Measurements from ENCODE around the gene EIF4E2.

GRCh38 chr2:232506709-232507108 lies 43.8 kb upstream of the EIF4E2 start:
- TF ChIP-seq CTCF (IDR thresholded peaks at IDR 0.05): no peak
- no peak for TF ChIP-seq POLR2A (IDR thresholded peaks at IDR 0.05)

Measured in ovary (tissue), 3 donors.